Stimulated activated CD8-positive, alpha-beta memory T cell treated with anti-CD3 and anti-CD28 coated beads, Interleukin-7, amount 100 ng/mL, for 1 hour (primary cell): ENCODE measurements around the gene FOXL2.

Experiments used
- DNase-seq, 2 donors: peaks; one replicate each; pipeline ENCODE4 v3.0.0-alpha.2; 2020; ENCODE audit warnings: low read depth in 2 of 2

Gene FOXL2

GRCh38 chr3:138945709-138946662 lies 951 bp downstream of the FOXL2 start:
- DNase-seq: no peak

GRCh38 chr3:138944929-138945708 lies 1.8 kb downstream of the FOXL2 start:
- no peak for DNase-seq

GRCh38 chr3:138944654-138944928 lies 2.3 kb downstream of the FOXL2 start:
- DNase-seq: no peak

- no peak for DNase-seq
Measured at GRCh38 chr3:138943724-138944653, 2.9 kb downstream of the FOXL2 start.

GRCh38 chr3:138942861-138943623 lies 3.9 kb downstream of the FOXL2 start:
- no peak for DNase-seq

GRCh38 chr3:138942271-138942670 lies 4.7 kb downstream of the FOXL2 start:
- no peak for DNase-seq

- DNase-seq: no peak
Measured at GRCh38 chr3:138941259-138941885, 5.6 kb downstream of the FOXL2 start.

- no peak for DNase-seq
Measured at GRCh38 chr3:138940446-138940845, 6.5 kb downstream of the FOXL2 start.

GRCh38 chr3:138939561-138940241 lies 7.2 kb downstream of the FOXL2 start:
- DNase-seq: no peak

- no peak for DNase-seq
Measured at GRCh38 chr3:138938877-138939560, 7.9 kb downstream of the FOXL2 start.

- no peak for DNase-seq
Measured at GRCh38 chr3:138938056-138938876, 8.7 kb downstream of the FOXL2 start.

- DNase-seq: no peak
Measured at GRCh38 chr3:138937690-138938055, 9.3 kb downstream of the FOXL2 start.

- DNase-seq: no peak
Measured at GRCh38 chr3:138936741-138937689, 9.9 kb downstream of the FOXL2 start.

GRCh38 chr3:138935863-138936740 lies 10.8 kb downstream of the FOXL2 start:
- peak; percentile 47 to 48 for DNase-seq

- no peak for DNase-seq
Measured at GRCh38 chr3:138935505-138935862, 11.5 kb downstream of the FOXL2 start.

GRCh38 chr3:138933981-138934691 lies 12.8 kb downstream of the FOXL2 start:
- DNase-seq: no peak
